ENCODE data around the gene TUBGCP6.
"Not testable (repeated sequence)": the region's sequence is repeated elsewhere in the genome, so short reads cannot be mapped to it uniquely, and the experiment has no call there.

Gene TUBGCP6

DNA sequence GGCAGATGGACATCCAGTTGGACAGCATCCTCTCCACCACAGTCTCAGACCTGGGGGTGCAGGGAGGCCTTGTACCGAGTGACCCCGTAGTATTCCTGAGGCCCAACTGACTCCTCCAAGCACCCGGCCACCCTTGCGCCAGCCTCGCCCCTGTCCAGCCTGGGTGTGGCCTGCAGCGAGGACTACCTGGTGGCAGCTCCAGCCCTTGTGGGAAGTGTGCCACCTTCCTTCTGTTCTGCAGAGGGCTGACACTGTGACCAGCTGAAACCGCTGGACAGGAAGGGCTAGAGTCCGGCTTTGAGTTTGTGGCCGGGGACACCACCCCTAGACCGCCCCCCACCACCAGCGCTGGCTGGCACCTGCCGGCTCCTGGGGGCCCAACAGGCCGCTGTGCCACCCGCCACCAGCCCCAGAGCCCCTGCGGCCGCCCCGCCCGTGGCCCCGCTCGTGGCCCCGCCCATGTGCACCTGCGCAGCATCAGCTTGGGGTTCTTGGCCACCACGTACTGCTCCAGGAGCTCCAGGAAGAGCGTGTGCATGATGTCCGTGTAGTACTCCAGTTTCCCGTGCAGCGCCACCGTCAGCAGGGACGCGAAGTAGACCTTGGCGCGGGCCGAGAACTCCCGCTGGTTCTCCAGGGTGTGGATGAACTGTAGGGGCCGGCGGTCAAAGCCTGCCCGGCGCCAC is 35.3 kb upstream of the TUBGCP6 start:
- DNase-seq (ENCODE audit: low read depth) = no peak

DNA sequence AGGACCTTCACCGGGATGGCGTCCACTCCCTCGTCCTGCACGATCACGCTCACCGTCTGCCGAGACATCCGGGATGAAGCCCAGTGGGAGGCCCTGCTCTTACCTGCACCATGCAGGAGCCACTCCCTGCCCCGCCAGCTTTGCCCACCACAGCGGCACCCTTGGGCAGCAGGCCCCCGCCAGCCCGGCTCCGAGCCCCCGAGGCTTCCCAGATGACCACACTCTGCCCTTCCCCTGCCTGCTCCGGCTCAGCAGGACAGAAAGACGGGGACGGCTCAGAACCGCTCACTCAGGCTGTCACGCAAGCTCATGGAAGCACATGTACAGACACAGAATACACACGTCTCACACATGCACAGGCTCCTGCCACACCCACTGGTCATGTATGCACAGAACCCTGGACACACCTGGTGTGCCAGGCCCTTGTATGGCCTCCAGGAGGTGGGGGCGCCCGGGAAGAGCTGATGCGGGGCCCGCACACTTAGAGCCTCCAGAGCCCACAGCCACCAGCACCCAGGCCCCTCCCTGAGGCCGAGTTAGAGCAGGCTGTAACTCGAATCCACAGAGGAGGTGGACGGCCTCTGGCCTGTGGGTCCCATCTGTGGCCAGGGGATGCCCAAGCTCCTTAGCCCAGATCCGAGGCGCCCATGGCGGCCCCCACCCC is 34.3 kb upstream of the TUBGCP6 start:
- DNase-seq (ENCODE audit: low read depth) = no peak

DNA sequence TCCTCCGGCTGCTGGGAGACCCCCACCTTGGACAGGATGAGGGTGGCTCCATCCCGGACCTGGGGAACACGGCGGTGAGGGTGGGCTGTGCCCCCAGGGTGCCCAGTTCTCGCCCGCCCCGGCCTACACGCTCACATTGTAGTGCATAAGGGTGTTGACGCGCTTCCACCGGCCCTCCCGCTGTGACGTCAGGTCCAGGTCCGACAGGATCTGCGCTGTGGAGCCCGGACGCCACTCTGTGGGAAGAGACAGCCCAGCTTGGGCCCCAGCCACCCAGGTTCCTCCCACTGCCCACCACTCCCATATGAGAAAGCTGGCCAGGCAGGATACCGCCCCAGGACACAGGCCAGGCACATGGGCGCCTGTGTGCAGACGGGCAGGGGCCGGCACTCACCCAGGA is 33.6 kb upstream of the TUBGCP6 start:
- no peak for DNase-seq (ENCODE audit: low read depth)

DNA sequence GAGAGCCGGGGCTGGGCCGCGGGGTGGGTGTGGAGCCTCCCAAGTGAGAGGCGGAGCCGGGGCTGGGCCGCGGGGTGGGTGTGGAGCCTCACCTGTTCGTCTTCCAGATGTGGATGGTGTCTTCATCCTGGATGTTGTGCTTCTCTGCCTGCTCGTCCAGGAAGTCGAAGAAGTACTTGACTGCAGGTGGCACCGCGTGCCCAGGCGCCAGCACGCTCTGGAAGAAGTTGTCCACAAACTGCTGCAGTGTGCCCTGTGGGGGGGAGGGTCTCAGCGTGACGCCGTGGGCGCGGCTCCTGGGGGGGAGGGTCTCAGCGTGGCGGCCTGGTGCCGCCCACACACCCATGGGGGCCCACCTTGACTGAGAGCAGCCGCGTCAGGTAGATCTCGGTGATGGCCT is 32.9 kb upstream of the TUBGCP6 start:
- DNase-seq (ENCODE audit: low read depth) = no peak

DNA sequence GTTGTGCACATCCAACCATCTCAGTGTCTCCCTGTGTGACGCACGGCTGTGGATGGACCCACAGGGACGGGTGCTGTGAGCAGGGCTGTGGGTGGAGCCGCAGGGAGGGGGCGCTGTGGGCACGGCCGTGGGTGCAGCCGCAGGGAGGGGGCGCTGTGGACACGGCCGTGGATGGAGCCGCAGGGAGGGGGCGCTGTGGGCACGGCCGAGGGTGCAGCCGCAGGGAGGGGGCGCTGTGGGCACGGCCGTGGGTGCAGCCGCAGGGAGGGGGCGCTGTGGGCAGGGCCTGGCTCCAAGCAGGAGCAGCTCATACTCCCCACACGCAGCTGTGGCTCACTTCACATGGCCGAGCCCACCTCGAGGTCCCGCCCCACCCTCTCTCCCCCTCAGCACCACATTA is 31.3 kb upstream of the TUBGCP6 start:
- DNase-seq (ENCODE audit: low read depth) = no peak

DNA sequence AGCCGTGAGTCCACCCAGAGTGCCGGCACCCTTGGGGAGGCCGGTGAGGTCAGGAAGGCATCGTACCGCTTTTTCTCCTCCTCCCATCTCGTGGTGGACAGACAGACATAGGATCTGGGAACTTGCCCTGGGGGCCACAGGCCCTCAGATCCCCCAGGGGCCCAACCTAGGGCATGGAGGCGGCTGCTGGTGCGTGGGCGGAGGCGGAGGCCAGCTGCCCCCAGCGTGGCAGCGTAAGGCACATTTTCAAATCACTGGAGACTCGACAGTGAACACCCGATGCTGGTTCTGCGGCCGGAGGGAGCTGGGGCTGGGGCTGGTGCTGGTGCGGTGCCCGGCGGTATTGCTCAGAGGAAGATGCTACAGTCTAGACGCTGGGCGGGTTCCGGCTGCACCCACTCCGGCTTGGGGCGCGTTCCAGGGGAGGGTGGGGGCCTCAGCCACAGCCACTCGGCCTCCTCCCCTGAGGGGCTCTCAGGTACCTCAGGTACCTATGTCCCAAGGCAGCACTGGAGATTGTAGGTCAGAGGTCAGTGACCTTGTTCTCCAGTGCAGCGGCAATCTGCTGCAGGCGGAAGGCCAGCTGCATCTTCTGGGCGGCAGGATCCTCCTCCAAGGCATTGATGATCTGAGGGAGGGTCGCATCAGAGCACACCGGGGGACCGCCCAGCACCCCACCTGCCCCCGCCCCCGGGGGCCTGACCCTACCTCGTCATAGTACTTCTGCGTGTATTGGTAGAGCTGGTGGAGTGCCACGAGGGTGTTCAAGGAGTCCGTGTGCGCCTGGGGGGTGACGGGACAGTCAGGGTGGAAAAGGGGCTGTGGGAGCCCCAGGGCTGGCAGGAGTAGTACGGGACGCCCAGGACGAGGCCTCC is 30.6 kb upstream of the TUBGCP6 start:
- no peak for DNase-seq (ENCODE audit: low read depth)

DNA sequence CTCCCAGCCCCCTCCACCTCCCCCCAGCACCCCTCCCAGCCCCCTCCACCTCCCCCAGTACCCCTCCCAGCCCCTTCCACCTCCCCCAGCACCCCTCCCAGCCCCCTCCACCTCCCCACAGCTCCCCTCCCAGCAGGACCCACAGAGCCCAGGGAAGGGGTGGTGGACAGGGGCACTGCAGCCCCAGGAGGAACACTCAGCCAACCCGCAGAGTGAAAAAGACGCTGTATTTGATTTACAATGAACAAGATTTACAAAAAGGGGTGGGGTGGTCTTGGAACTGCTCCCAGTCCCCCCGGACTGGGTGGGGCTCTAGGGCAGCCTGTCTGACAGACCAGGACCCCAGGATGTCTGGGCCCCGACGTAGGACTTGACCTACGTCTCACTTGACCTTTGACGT is 29.9 kb upstream of the TUBGCP6 start:
- no peak for DNase-seq (ENCODE audit: low read depth)

DNA sequence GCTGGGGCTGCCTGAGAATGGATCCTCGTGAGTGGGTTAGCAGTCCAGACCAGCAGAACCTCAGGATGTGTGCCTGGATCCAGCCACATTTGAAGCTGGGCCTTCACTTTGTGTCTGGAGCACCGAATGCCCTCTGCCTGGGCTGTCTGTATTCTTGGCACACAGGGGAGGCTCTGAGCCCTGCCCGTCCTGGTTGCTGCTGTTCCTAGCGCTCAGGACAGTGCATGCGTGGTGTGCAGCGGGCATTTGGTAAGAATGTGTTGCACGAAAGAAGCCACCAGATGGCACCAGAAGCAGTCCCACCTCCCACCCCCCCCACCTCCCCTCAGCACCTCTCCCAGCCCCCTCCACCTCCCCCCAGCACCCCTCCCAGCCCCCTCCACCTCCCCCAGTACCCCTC is 29.5 kb upstream of the TUBGCP6 start:
- no peak for DNase-seq (ENCODE audit: low read depth)

DNA sequence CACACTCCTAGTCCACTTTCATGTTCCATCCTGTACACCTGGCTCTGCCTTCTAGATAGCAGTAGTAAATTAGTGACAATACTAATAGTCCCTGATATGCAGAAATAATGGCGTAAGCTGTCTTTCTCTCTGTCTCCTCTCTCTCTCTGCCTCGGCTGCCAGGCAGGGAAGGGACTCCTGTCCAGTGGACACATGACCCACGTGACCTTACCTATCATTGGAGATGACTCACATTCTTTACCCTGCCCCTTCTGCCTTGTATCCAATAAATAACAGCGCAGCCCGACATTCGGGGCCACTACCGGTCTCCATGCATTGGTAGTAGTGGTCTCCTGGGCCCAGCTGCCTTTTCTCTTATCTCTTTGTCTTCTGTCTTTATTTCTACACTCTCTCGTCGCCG is 29.0 kb upstream of the TUBGCP6 start:
- not testable (repeated sequence) for DNase-seq (ENCODE audit: low read depth)

DNA sequence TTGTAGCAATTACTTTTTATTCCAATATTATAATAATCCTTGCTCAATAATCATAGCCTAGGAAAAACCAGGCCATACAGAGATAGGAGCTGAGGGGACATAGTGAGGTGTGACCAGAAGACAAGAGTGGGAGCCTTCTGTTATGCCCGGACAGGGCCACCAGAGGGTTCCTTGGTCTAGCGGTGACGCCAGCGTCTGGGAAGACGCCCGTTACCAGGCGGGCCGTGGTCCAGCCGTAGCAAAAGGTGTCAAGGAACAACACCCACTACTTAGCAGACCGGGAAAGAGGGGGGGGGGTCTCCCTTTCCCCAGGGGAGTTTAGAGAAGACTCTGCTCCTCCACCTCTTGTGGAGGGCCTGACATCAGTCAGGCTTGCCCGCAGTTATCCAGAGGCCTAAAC is 28.5 kb upstream of the TUBGCP6 start:
- not testable (repeated sequence) for DNase-seq (ENCODE audit: low read depth)

DNA sequence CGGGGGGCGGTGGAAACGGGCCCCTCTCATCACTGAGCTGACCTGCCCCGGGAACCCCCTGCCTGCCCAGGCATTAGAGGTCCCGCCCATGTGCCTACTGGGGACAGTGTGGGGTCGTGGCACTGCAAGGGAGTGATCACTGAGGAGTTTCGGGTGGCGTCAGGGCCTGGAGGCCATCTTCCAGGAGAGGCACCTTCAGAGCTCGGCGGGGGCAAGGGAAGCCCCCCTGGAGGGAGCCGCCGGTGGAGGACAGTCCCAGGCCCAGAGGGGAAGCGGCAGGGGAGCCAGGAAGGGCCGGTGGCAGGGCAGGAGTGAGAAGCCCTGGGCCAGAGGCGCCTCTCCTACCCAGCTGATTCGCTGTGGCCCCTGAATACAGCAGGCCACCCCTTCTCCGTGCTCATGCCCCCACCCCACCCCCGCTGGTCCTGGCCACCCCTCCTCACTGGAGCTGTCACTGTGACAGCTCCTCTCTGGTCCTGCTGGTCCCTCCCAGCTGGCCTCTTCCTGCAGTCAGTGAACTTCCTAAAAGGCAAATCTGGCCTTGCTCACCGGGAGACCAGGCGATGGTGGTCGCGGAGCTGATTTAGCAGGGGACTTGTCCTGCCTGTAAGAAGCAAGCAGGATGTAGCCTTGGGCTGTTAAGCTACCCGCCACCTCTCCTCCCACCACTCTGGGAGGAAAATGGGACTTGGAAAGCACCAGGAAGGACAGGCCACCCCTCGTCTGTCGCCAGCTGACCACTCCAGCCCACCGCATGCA is 27.4 kb upstream of the TUBGCP6 start:
- DNase-seq (ENCODE audit: low read depth) = no peak

DNA sequence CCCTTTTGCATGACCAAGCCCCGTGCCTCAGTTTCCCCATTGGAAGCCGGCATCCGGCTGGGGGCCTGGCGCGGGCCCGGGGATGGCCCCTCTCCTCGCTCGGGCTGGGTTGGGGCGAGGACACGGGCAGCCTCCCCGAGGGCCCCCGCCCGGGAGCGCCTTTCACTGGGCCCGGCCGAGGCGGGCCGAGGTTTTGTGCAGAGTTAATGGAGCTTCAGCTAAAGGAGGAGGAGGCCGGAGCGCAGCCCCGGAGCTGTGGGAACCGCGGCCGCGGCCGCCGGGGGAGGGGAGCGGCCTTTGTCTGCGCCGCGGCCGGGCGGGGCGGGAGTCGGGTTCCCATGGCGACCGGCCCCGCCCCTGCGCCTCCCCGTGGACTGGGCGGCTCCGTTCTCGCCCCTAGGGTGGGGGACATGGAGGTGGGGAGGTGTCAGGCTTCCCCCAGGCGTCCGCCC is 26.7 kb upstream of the TUBGCP6 start:
- peak; percentile 46 for DNase-seq (ENCODE audit: low read depth)

DNA sequence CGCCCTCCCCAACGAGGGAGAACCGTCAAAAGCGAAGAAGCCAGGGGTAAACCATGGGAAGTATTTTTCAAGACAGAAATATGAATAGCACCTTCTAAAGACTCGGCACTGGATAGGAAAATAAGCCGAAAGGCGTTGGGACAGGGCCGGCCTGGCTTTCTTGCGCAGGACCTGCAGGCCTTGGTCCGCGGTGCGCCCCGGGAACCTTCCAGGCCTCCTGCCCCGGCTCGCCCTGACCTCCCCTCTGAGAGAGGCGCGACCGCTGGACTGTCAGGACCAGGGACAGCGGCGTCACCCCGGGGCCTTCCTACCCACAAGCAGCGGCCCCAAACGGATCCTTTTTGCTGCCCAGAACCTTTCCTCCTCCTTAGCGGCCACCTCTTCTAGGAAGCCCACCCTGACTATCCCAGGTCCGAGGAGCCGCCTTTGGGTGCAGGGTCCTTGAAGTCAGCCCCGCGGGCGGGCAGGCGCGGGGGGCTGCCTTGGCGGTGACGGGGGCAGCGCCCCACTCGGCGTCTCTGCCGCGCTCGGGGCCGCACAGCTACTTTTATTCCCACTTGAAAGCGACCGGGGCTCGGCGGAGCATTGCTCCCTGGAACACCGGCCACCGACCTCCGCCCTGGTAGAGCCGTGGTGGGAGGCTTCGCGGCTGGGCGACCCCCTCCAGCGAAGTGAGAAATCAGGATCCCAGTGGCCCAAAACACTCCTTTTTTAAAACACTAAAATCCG is 26.0 kb upstream of the TUBGCP6 start:
- DNase-seq (ENCODE audit: low read depth) = peak; percentile 43

DNA sequence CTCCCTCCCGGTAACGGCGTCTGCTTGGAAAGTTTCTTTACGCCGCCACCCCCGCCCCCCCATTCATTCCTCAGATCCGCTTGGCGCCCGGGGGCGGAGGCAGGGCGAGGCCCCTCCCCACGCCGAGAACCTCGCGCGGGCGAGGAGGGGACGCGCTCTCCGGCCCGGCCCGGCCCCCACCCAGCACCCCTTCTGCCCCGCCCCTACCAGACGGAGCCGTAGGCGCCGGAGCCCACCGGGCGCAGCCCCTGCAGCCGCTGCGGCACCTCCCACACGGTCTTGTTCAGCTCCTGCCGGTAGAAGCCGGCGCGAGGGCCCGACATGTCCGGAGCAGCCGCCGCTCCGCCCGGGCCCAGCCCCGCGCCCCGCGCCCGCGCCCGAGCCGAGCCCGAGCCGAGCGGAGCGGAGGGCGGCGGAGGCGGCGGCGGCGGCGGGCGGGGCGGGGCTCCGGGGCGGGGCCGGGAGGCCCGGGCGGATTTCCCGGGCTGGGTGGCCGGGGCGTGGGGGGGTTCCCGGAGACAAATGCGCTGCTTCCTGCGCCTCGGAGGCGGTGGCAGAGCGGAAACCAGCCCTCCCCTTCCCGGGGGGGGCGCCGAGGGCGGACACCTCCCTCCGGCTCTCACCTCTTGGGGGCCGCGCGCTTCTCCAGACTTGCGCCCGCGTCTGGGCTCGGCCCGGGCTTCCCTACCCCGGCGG is 25.3 kb upstream of the TUBGCP6 start, which contains the start of gene MAPK11:
MAPK11 (minus strand) TSS at position 411 of the 696 bp plus-strand sequence; CDS start at position 323, 88 bp downstream.
- DNase-seq (ENCODE audit: low read depth) = peak; percentile 67

DNA sequence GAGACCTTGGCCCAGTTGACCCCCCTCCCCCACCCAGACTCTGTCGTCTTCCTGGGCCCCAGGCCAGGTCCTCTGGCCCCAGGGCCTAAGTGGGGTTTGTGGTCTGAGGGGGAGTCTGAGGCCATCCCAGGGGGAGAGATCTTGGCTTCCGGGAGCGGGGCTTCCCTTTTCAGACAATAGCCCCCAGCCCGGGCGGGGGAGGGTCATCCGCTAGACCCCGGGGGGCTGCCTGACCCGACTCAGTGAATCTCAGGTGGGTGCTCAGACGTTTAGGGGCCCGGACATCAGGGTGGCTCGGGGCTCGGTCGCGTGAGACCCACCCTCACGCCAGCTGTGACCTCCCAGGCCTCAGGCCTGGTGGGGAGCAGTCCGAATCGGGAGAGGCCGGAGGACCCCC is 24.7 kb upstream of the TUBGCP6 start:
- no peak for DNase-seq (ENCODE audit: low read depth)

DNA sequence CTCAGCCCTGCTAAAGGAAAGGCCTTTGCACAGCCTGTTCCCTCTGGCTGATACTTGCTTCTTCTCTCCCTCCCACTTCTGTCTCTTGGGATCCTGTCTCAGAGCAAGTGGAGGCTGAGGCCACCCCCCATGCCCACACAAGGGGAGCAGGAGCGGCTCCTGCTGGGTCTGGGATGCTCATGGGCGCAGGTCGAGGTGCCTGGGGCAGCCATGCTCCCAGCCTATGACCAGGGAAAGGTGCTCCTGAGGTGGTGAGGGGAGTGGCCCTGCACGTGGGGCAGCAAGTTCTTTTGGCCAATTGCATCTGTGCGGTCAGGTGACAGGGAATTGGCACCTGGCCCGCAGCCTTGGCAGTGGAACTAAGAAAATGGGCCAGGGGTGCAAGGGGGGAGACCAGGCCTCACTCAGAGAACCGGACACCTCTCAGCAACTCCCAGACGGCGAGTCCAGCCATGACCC is 23.9 kb upstream of the TUBGCP6 start:
- no peak for DNase-seq (ENCODE audit: low read depth)

DNA sequence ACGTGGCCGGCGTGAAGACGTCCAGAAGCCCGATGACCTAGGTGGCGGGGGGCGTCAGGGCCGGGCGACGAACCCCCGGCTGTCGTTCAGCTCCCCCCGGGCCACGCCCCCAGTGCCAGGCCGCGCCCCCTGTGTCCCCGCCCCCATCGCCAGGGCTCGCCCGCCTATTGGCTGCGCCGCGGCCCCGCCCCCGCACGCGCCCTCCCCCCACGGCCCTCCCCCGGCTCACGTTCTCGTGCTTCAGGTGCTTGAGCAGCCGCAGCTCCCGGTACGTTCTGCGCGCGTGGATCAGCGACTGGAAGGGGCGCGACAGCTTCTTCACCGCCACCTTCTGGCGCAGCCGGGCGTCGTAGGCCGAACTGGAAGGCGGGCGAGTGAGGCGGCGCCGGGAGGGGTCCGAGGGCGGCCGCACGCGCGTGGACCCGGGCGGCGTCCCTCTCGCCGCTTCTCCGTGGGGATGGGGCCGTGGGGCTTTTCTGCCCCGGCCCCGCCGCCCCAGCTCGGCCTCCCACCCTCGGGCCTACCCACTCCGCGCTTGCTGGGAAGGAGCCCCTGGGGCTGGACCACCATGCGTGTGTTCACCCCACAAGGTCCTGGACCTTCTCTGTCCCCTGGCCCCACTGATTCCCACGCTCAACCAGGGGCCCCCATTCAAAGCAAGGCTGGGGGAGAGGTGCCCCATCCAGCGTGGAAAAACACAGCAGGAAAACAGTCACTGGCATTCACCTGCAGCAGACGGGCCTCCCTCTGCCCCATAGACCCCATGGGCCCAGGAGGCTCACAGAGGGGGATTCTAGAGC is 23.0 kb upstream of the TUBGCP6 start:
- peak; percentile 35 for DNase-seq (ENCODE audit: low read depth)

DNA sequence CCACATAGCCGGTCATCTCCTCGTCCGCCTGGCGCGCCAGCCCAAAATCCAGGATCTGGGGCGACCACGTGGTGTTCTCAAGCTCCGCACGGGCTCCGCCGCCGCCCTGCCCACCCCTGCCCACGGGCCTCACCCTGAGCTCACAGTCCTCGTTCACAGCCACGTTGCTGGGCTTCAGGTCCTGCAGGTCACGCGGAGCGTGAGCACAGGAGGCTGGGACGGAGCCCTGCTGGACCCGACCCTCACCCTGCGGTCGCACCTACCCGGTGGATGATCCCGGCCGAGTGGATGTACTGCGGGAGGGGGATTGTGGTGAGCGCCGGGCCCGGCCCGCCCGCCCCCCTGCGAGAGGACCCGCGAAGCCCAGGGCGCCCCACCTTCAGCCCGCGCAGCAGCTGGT is 22.2 kb upstream of the TUBGCP6 start:
- no peak for DNase-seq (ENCODE audit: low read depth)

DNA sequence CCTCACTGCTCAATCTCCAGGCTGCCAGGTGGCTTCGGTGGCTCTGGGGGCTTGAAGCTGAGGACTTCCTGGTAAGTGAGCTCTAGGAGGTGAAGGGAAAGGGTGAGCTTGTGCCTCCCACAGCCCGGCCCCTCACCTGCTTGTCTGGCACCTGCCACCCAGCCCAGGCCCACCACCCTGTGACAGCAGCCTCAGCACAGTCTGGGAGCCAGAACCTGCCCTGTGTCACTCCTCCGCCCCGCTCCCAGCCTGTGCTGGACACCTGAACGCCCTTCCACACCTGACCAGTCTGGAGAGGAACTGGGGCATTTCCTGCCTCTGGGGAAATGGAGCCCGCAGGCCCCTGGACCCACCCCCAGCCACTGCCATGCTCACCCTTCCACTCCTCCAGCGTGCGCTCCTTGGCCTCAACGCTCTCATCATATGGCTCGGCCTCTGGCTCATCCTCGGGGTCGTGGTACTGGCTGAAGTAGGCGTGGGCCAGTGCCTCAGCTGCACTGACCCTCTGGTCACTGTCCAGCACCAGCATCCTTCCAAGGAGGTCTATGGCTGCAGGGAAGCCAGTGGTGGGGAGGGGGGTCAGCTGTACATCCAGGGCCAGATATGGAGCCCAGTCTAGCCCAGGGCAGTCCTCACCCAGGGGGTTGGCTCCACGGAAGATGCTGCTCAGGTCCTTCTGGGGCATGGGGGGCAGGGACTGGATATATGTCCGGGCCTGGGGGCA is 20.3 kb upstream of the TUBGCP6 start:
- no peak for DNase-seq (ENCODE audit: low read depth)
